Measurements from ENCODE around the gene HOXB9.

HOXB9 gene

DNA sequence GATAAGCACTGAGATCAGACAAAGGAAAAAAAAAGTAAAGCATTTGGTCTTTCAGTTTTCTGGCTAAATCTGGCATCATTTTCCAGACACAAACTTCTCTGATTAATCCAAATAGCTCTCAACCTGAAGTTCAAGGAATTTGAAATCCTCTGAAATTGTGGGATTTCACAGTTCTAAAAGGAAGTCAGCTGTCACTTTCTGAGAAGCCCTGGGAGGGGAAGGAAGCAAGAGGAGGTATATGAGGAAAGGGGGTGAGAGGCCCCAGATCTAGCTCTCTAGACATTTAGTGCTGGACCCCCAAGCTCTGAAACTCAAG lies 17.5 kb upstream of the HOXB9 start:
- Histone ChIP-seq H4K20me1 (ENCODE audit: insufficient read depth) (no peaks in the 10 kb centered on the region), H3K9ac (no peak overlapping the region), H3K79me2 (ENCODE audit: insufficient read depth, low read depth) (no peaks in the 10 kb centered on the region), H3K4me3 (IDR thresholded peaks at IDR 0.05; ENCODE audit: insufficient read depth, low read depth, low read length) (no peak overlapping the region), H3K4me1 (ENCODE audit: low read depth, poor library complexity, severe bottlenecking) (no peaks in the 10 kb centered on the region), H3K27me3 (ENCODE audit: insufficient read depth, low read depth) (no peaks in the 10 kb centered on the region; the same call in 1 of the 2 replicates), H3K27ac (no peak overlapping the region), H3K4me2 (no peak overlapping the region), H3K36me3 (ENCODE audit: insufficient read depth) (no peaks in the 10 kb centered on the region), H2AFZ (ENCODE audit: low read depth) (no peak overlapping the region)
- TF ChIP-seq, protein P1, sequence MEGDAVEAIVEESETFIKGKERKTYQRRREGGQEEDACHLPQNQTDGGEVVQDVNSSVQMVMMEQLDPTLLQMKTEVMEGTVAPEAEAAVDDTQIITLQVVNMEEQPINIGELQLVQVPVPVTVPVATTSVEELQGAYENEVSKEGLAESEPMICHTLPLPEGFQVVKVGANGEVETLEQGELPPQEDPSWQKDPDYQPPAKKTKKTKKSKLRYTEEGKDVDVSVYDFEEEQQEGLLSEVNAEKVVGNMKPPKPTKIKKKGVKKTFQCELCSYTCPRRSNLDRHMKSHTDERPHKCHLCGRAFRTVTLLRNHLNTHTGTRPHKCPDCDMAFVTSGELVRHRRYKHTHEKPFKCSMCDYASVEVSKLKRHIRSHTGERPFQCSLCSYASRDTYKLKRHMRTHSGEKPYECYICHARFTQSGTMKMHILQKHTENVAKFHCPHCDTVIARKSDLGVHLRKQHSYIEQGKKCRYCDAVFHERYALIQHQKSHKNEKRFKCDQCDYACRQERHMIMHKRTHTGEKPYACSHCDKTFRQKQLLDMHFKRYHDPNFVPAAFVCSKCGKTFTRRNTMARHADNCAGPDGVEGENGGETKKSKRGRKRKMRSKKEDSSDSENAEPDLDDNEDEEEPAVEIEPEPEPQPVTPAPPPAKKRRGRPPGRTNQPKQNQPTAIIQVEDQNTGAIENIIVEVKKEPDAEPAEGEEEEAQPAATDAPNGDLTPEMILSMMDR (conservative IDR thresholded peaks at IDR 0.05; ENCODE audit: low read depth, low read length): no peak

DNA sequence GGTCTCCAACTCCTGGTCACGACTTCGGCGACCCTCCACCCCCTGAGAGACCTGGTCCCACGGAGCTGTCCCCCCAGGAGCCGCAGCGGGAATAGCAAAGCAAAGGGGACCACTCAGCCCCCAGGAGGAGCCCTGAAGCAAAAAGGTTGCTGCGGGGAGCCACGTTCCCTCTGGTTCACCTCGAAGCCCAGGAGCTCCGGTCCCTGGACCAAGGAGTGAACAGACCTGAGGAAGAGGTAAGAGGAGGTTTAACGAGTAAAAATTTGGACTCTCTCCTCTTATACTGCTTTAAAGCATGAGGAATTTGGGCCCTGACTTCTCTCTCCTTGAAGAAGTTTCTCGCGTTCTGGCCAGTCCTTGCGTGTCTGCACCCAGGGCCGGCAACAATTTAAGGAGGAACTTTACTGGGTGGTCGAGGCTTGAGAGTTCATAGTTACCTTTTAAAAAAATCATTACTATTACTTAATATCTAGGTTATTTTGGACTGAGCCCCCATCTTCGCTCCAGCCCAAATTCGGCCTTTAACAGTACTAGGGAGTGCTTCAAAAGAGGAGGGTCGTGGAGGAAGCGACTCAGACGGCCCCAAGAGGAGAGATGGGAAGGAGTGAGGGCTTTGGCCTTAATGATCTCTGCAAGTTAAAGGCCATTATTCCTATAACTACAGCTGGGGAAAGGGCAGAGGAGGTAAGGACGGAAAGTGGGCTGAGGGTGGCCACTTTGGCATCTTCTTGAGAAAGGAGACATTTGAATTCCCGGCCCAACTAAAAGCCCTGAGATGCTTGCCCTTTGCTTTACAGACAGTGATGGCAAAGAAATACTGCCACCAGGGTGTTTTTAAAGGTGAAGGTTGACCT lies 16.9 kb upstream of the HOXB9 start:
- Histone ChIP-seq H4K20me1 (ENCODE audit: insufficient read depth) (no peaks in the 10 kb centered on the region), H3K4me2 (no peak overlapping the region), H2AFZ (ENCODE audit: low read depth) (no peak overlapping the region), H3K36me3 (ENCODE audit: insufficient read depth) (no peaks in the 10 kb centered on the region), H3K9ac (no peak overlapping the region), H3K4me3 (IDR thresholded peaks at IDR 0.05; ENCODE audit: insufficient read depth, low read depth, low read length) (no peak overlapping the region), H3K79me2 (ENCODE audit: insufficient read depth, low read depth) (no peaks in the 10 kb centered on the region), H3K4me1 (ENCODE audit: low read depth, poor library complexity, severe bottlenecking) (no peaks in the 10 kb centered on the region), H3K27ac (no peak overlapping the region), H3K27me3 (ENCODE audit: insufficient read depth, low read depth) (no peaks in the 10 kb centered on the region; the same call in 1 of the 2 replicates)
- TF ChIP-seq, protein P1 (conservative IDR thresholded peaks at IDR 0.05; ENCODE audit: low read depth, low read length): no peak

DNA sequence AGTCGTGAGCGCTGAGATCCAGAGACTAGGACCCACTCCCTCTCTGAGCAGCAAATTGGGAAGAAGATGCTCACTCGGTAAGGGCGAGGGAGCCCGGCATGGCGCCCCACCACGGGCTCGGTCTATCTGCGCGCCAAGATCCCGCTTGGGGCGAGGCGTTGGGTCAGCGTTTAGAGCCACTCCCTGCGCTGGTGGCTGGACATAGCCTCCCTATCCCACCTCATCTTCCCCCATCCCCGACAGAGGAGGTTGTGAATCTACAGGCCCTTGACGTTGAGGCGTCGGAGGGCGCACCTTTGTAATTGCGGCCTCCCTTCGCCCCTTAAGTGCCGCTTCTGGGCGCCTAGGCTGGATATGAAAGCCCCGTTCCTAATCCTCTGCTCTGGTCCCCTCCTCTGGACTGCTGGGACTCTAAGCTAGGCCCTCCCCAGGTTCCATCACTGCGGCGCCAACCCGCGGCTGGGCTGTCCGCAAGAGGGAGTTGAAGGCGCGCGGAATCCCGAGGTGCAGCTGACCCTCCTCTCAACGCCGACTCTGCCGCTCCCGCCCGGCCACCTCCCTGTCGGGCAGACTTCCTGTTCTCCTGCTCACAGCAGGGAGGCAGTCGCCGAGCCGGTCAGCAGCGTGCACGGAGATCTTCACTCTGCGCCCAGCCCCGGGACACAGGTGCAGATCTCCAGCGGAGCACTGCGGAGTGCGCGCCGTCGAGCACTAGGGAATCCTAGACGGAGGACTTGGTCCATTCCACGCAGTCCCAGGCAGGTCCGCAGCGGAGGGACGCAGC lies 16.1 kb upstream of the HOXB9 start:
- no peaks in the 10 kb centered on the region; the same call in 1 of the 2 replicates for H3K27me3 ChIP-seq (ENCODE audit: insufficient read depth, low read depth)
- no peaks in the 10 kb centered on the region for H3K4me1 ChIP-seq (ENCODE audit: low read depth, poor library complexity, severe bottlenecking)

DNA sequence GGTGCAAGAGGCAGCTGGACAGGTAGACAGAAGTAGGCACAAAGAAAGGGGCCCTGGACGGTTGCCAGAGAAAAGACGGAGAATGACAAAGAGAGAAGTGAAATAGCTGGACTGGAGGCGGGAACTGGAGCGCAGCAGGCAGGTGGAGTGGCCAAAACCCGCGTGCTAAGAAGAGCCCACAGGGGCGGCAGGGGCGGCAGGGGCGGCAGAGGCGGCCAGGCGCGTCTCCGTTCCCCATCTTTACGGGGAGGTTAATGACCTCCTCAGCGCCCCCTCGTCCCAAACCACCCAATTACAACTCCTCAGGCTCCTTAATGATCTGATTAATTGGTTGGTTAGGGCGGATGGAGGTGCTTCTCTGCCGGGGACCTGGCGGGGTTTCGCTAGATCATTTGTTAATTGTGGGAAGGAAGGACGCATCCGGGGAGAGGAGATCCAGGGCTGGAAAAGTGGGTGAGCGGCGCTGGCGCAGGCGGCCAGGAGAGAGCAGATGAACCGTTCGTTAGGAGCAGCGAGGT lies 15.4 kb upstream of the HOXB9 start:
- no peaks in the 10 kb centered on the region for H3K36me3 ChIP-seq (ENCODE audit: insufficient read depth)
- H3K4me2 ChIP-seq: no peak overlapping the region
- H3K4me3 ChIP-seq (IDR thresholded peaks at IDR 0.05; ENCODE audit: insufficient read depth, low read depth, low read length): no peak overlapping the region
- no peak overlapping the region for H2AFZ ChIP-seq (ENCODE audit: low read depth)
- TF ChIP-seq, protein P1 (conservative IDR thresholded peaks at IDR 0.05; ENCODE audit: low read depth, low read length): no peak
- no peaks in the 10 kb centered on the region for H4K20me1 ChIP-seq (ENCODE audit: insufficient read depth)
- H3K4me1 ChIP-seq (ENCODE audit: low read depth, poor library complexity, severe bottlenecking): no peaks in the 10 kb centered on the region
- no peak overlapping the region for H3K27ac ChIP-seq
- no peaks in the 10 kb centered on the region for H3K79me2 ChIP-seq (ENCODE audit: insufficient read depth, low read depth)
- peaks cover 5% of the 10 kb centered on the region; the same call in 1 of the 2 replicates for H3K27me3 ChIP-seq (ENCODE audit: insufficient read depth, low read depth)
- H3K9ac ChIP-seq: no peak overlapping the region

More for the DNA sequence above, 16.1 kb upstream of the HOXB9 start:
- H3K9ac ChIP-seq: no peak overlapping the region
- H3K27ac ChIP-seq: no peak overlapping the region
- H4K20me1 ChIP-seq (ENCODE audit: insufficient read depth): no peaks in the 10 kb centered on the region
- no peak overlapping the region for H3K4me2 ChIP-seq
- TF ChIP-seq, protein P1 (conservative IDR thresholded peaks at IDR 0.05; ENCODE audit: low read depth, low read length): no peak
- H3K4me3 ChIP-seq (IDR thresholded peaks at IDR 0.05; ENCODE audit: insufficient read depth, low read depth, low read length): no peak overlapping the region
- no peaks in the 10 kb centered on the region for H3K36me3 ChIP-seq (ENCODE audit: insufficient read depth)
- H2AFZ ChIP-seq (ENCODE audit: low read depth): no peak overlapping the region
- H3K79me2 ChIP-seq (ENCODE audit: insufficient read depth, low read depth): no peaks in the 10 kb centered on the region
